ENCODE data around the gene UTS2.

UTS2 gene

GRCh38 chr1:7852804-7853683 is at the start of gene UTS2:
Gene UTS2, minus strand, starts transcription at chr1:7853065. Its CDS starts 62 bp downstream, at chr1:7853003.
- Histone ChIP-seq H3K9ac (ENCODE audit: low read length) (no peak within 1 kb of the TSS), H3K9me3 (ENCODE audit: control insufficient read depth, low read length) (no peaks in the 10 kb centered on the region), H3K4me1 (ENCODE audit: control insufficient read depth, insufficient read depth, low read length) (no peaks in the 10 kb centered on the region), H3K27me3 (ENCODE audit: control insufficient read depth, insufficient read depth, low read length) (no peaks in the 10 kb centered on the region), H3K36me3 (ENCODE audit: control insufficient read depth, insufficient read depth, low read length) (no peaks in the 10 kb centered on the region), H3K4me3 (ENCODE audit: low read length) (no peak within 1 kb of the TSS)

- H3K36me3 ChIP-seq (ENCODE audit: control insufficient read depth, insufficient read depth, low read length) = no peaks in the 10 kb centered on the region
- H3K4me3 ChIP-seq (ENCODE audit: low read length) = no peak overlapping the region
- H3K4me1 ChIP-seq (ENCODE audit: control insufficient read depth, insufficient read depth, low read length) = no peaks in the 10 kb centered on the region
- no peaks in the 10 kb centered on the region for H3K27me3 ChIP-seq (ENCODE audit: control insufficient read depth, insufficient read depth, low read length)
- H3K9ac ChIP-seq (ENCODE audit: low read length) = no peak overlapping the region
- H3K9me3 ChIP-seq (ENCODE audit: control insufficient read depth, low read length) = no peaks in the 10 kb centered on the region
Observed at GRCh38 chr1:7899741-7900140, 46.9 kb upstream of the UTS2 start.

GRCh38 chr1:7898962-7899361 is 46.1 kb upstream of the UTS2 start:
- Histone ChIP-seq H3K4me3 (ENCODE audit: low read length) (no peak overlapping the region), H3K36me3 (ENCODE audit: control insufficient read depth, insufficient read depth, low read length) (no peaks in the 10 kb centered on the region), H3K9me3 (ENCODE audit: control insufficient read depth, low read length) (no peaks in the 10 kb centered on the region), H3K4me1 (ENCODE audit: control insufficient read depth, insufficient read depth, low read length) (no peaks in the 10 kb centered on the region), H3K9ac (ENCODE audit: low read length) (no peak overlapping the region), H3K27me3 (ENCODE audit: control insufficient read depth, insufficient read depth, low read length) (no peaks in the 10 kb centered on the region)

- H3K9me3 ChIP-seq (ENCODE audit: control insufficient read depth, low read length) = no peaks in the 10 kb centered on the region
- H3K4me1 ChIP-seq (ENCODE audit: control insufficient read depth, insufficient read depth, low read length) = no peaks in the 10 kb centered on the region
- no peak overlapping the region for H3K4me3 ChIP-seq (ENCODE audit: low read length)
- H3K36me3 ChIP-seq (ENCODE audit: control insufficient read depth, insufficient read depth, low read length) = no peaks in the 10 kb centered on the region
- no peak overlapping the region for H3K9ac ChIP-seq (ENCODE audit: low read length)
- peaks cover 3% of the 10 kb centered on the region for H3K27me3 ChIP-seq (ENCODE audit: control insufficient read depth, insufficient read depth, low read length)
Observed at GRCh38 chr1:7896994-7897393, 44.1 kb upstream of the UTS2 start.

- Histone ChIP-seq H3K9me3 (ENCODE audit: control insufficient read depth, low read length) (no peaks in the 10 kb centered on the region), H3K4me3 (ENCODE audit: low read length) (no peak overlapping the region), H3K27me3 (ENCODE audit: control insufficient read depth, insufficient read depth, low read length) (peaks cover 9% of the 10 kb centered on the region), H3K9ac (ENCODE audit: low read length) (no peak overlapping the region), H3K36me3 (ENCODE audit: control insufficient read depth, insufficient read depth, low read length) (no peaks in the 10 kb centered on the region), H3K4me1 (ENCODE audit: control insufficient read depth, insufficient read depth, low read length) (no peaks in the 10 kb centered on the region)
Observed at GRCh38 chr1:7893529-7894180, 40.8 kb upstream of the UTS2 start.

- Histone ChIP-seq H3K9me3 (ENCODE audit: control insufficient read depth, low read length) (no peaks in the 10 kb centered on the region), H3K4me1 (ENCODE audit: control insufficient read depth, insufficient read depth, low read length) (no peaks in the 10 kb centered on the region), H3K27me3 (ENCODE audit: control insufficient read depth, insufficient read depth, low read length) (peaks cover 9% of the 10 kb centered on the region), H3K36me3 (ENCODE audit: control insufficient read depth, insufficient read depth, low read length) (no peaks in the 10 kb centered on the region), H3K9ac (ENCODE audit: low read length) (no peak overlapping the region), H3K4me3 (ENCODE audit: low read length) (no peak overlapping the region)
Observed at GRCh38 chr1:7891804-7892203, 38.9 kb upstream of the UTS2 start.

GRCh38 chr1:7890853-7891252 is 38.0 kb upstream of the UTS2 start:
- no peak overlapping the region for H3K9ac ChIP-seq (ENCODE audit: low read length)
- H3K36me3 ChIP-seq (ENCODE audit: control insufficient read depth, insufficient read depth, low read length) = no peaks in the 10 kb centered on the region
- no peak overlapping the region for H3K4me3 ChIP-seq (ENCODE audit: low read length)
- no peaks in the 10 kb centered on the region for H3K4me1 ChIP-seq (ENCODE audit: control insufficient read depth, insufficient read depth, low read length)
- peaks cover 9% of the 10 kb centered on the region for H3K27me3 ChIP-seq (ENCODE audit: control insufficient read depth, insufficient read depth, low read length)
- no peaks in the 10 kb centered on the region for H3K9me3 ChIP-seq (ENCODE audit: control insufficient read depth, low read length)

- H3K4me1 ChIP-seq (ENCODE audit: control insufficient read depth, insufficient read depth, low read length) = no peaks in the 10 kb centered on the region
- no peaks in the 10 kb centered on the region for H3K9me3 ChIP-seq (ENCODE audit: control insufficient read depth, low read length)
- H3K27me3 ChIP-seq (ENCODE audit: control insufficient read depth, insufficient read depth, low read length) = peaks cover 9% of the 10 kb centered on the region
- H3K4me3 ChIP-seq (ENCODE audit: low read length) = no peak overlapping the region
- H3K9ac ChIP-seq (ENCODE audit: low read length) = no peak overlapping the region
- no peaks in the 10 kb centered on the region for H3K36me3 ChIP-seq (ENCODE audit: control insufficient read depth, insufficient read depth, low read length)
Observed at GRCh38 chr1:7888248-7889081, 35.6 kb upstream of the UTS2 start.

GRCh38 chr1:7886405-7886745 is 33.5 kb upstream of the UTS2 start:
- Histone ChIP-seq H3K36me3 (ENCODE audit: control insufficient read depth, insufficient read depth, low read length) (no peaks in the 10 kb centered on the region), H3K4me3 (ENCODE audit: low read length) (peak overlapping the region; percentile 49), H3K27me3 (ENCODE audit: control insufficient read depth, insufficient read depth, low read length) (peaks cover 3% of the 10 kb centered on the region), H3K4me1 (ENCODE audit: control insufficient read depth, insufficient read depth, low read length) (no peaks in the 10 kb centered on the region), H3K9me3 (ENCODE audit: control insufficient read depth, low read length) (no peaks in the 10 kb centered on the region), H3K9ac (ENCODE audit: low read length) (peak overlapping the region; percentile 33)

GRCh38 chr1:7885513-7886404 is 32.9 kb upstream of the UTS2 start:
- Histone ChIP-seq H3K9me3 (ENCODE audit: control insufficient read depth, low read length) (no peaks in the 10 kb centered on the region), H3K27me3 (ENCODE audit: control insufficient read depth, insufficient read depth, low read length) (peaks cover 3% of the 10 kb centered on the region), H3K4me3 (ENCODE audit: low read length) (peak overlapping the region; percentile 49), H3K9ac (ENCODE audit: low read length) (peak overlapping the region; percentile 33), H3K36me3 (ENCODE audit: control insufficient read depth, insufficient read depth, low read length) (no peaks in the 10 kb centered on the region), H3K4me1 (ENCODE audit: control insufficient read depth, insufficient read depth, low read length) (no peaks in the 10 kb centered on the region)

GRCh38 chr1:7884757-7885156 is 31.9 kb upstream of the UTS2 start:
- Histone ChIP-seq H3K36me3 (ENCODE audit: control insufficient read depth, insufficient read depth, low read length) (no peaks in the 10 kb centered on the region), H3K9ac (ENCODE audit: low read length) (no peak overlapping the region), H3K9me3 (ENCODE audit: control insufficient read depth, low read length) (no peaks in the 10 kb centered on the region), H3K4me1 (ENCODE audit: control insufficient read depth, insufficient read depth, low read length) (no peaks in the 10 kb centered on the region), H3K27me3 (ENCODE audit: control insufficient read depth, insufficient read depth, low read length) (no peaks in the 10 kb centered on the region), H3K4me3 (ENCODE audit: low read length) (no peak overlapping the region)

Data from mucosa of stomach (tissue), 1 donor.